Endothelial cell of umbilical vein (primary cell): ENCODE data around the gene SNRNP35. TPM values are rescaled to one million over a fixed set of nuclear protein-coding genes. Genes with fewer than 3 reads are reported as not detected.

ENCODE experiments used
- BruUV-seq: library from RNA; stranded (reverse); fragments of 400-500 nt; replicated peaks from 2 replicates; lab custom pipeline; 2021; lab: Mats Ljungman, UMichigan
- CTCF ChIA-PET: fragments of 300-600, 350-600 bp; sonication (Branson Sonifier 250); formaldehyde crosslinking; loops from one replicate; lab custom pipeline; 2021; ENCODE audit warnings: antibody characterized with exemption, inconsistent platforms; lab: Charles Lee
- POLR2A ChIA-PET: fragments of 300-600, 350-600 bp; sonication (Branson Sonifier 250); formaldehyde crosslinking; loops from one replicate; lab custom pipeline; 2021; ENCODE audit warnings: antibody characterized with exemption, inconsistent platforms; lab: Charles Lee
- DNase-seq: peaks from one replicate; pipeline ENCODE4 v3.0.0-alpha.2; 2011; ENCODE audit warnings: low read depth, low spot score
- FAIRE-seq: peaks from 2 replicates; lab custom pipeline; 2011; peaks lifted over from hg19 to GRCh38; lab: Jason Lieb, UNC
- H2AFZ ChIP-seq: 2 replicates; pipeline ENCODE4 v1.6.0; 2012; ENCODE audit warnings: low read depth, low read length, control low read depth, inconsistent platforms
- H3K27ac ChIP-seq: 2 replicates; pipeline ENCODE4 v1.5.1; 2011; ENCODE audit warnings: low read depth, mild to moderate bottlenecking, control low read depth, low read length, moderate library complexity; ENCODE audit not compliant: insufficient read depth
- H3K27me3 ChIP-seq, 2 experiments: 2 replicates each; pipeline versions ENCODE4 v1.6.0 to v1.6.1; 2011; ENCODE audit warnings: low read length in 2 of 2, mixed read lengths in 1 of 2; ENCODE audit not compliant: control insufficient read depth in 2 of 2, insufficient read depth in 2 of 2
- H3K36me3 ChIP-seq, 2 experiments: 2 replicates in 1 of 2; 3 replicates in 1 of 2; pipeline ENCODE4 v1.5.1; 2011; ENCODE audit warnings: low read length in 2 of 2, mild to moderate bottlenecking in 1 of 2, moderate library complexity in 1 of 2; ENCODE audit not compliant: control insufficient read depth in 2 of 2, insufficient read depth in 2 of 2; ENCODE audit errors: extremely low read depth in 1 of 2
- H3K4me1 ChIP-seq: 3 replicates; pipeline ENCODE4 v1.5.1; 2011; ENCODE audit warnings: mild to moderate bottlenecking, low read length; ENCODE audit not compliant: control insufficient read depth, insufficient read depth; ENCODE audit errors: extremely low read depth
- H3K4me2 ChIP-seq: 2 replicates; pipeline ENCODE4 v1.6.1; 2011; ENCODE audit warnings: low read length, control low read depth, mixed read lengths; ENCODE audit not compliant: insufficient read depth
- H3K4me3 ChIP-seq, 3 experiments: fragments of 200-600 bp in 1 of 3; sonication (generic), shearing (Covaris generic) in 1 of 3; replicated peaks in 1 of 3; 2 replicates each; pipeline ENCODE4 v1.5.1; 2011 to 2016; ENCODE audit warnings: control low read depth in 3 of 3, low read length in 3 of 3, mild to moderate bottlenecking in 2 of 3, inconsistent platforms in 1 of 3, low read depth in 1 of 3, moderate library complexity in 1 of 3; ENCODE audit not compliant: insufficient read depth in 1 of 3
- H3K79me2 ChIP-seq: 2 replicates; pipeline ENCODE4 v1.6.0; 2012; ENCODE audit warnings: low read length, inconsistent platforms; ENCODE audit not compliant: control insufficient read depth, insufficient read depth
- H3K9ac ChIP-seq: replicated peaks from 2 replicates; pipeline ENCODE3; 2011; ENCODE audit warnings: low read length, control low read depth; ENCODE audit not compliant: insufficient read depth; ENCODE audit errors: extremely low read depth
- H3K9me1 ChIP-seq: replicated peaks from 3 replicates; pipeline ENCODE4 v1.6.0; 2011; ENCODE audit warnings: mild to moderate bottlenecking, low read length; ENCODE audit not compliant: control insufficient read depth, insufficient read depth; ENCODE audit errors: extremely low read depth
- H3K9me3 ChIP-seq: replicated peaks from 2 replicates; pipeline ENCODE4 v1.5.1; 2012; ENCODE audit warnings: low read length, inconsistent platforms; ENCODE audit not compliant: control insufficient read depth, insufficient read depth
- H4K20me1 ChIP-seq: replicated peaks from 2 replicates; pipeline ENCODE3; 2011; ENCODE audit warnings: mild to moderate bottlenecking, low read length; ENCODE audit not compliant: control insufficient read depth, insufficient read depth; ENCODE audit errors: extremely low read depth
- EZH2 ChIP-seq: IDR thresholded peaks from 2 replicates; pipeline ENCODE4 v1.6.1; 2012; ENCODE audit warnings: borderline replicate concordance, low read depth, mild to moderate bottlenecking, moderate library complexity, low read length, inconsistent platforms; ENCODE audit not compliant: severe bottlenecking
- FOS ChIP-seq: IDR thresholded peaks from 2 replicates; pipeline ENCODE4 v1.6.1; 2011; ENCODE audit warnings: mild to moderate bottlenecking, low read length, moderate library complexity, borderline replicate concordance; ENCODE audit not compliant: insufficient read depth
- GATA2 ChIP-seq: IDR thresholded peaks from 2 replicates; pipeline ENCODE4 v1.7.0; 2011; ENCODE audit warnings: low read depth, mild to moderate bottlenecking, moderate library complexity, mixed read lengths, low read length; ENCODE audit not compliant: insufficient read length, insufficient read depth
- JUN ChIP-seq: IDR thresholded peaks from 2 replicates; pipeline ENCODE4 v1.6.1; 2011; ENCODE audit warnings: borderline replicate concordance, low read depth; ENCODE audit not compliant: insufficient read length, insufficient read depth
- MYC ChIP-seq: IDR thresholded peaks from one replicate; pipeline ENCODE4 v1.6.1; 2011; ENCODE audit warnings: mild to moderate bottlenecking, low read depth, low read length
- POLR2A ChIP-seq: IDR thresholded peaks from 2 replicates; pipeline ENCODE4 v1.6.1; 2012; ENCODE audit warnings: low read depth, mild to moderate bottlenecking, control low read depth, low read length
- POLR2AphosphoS5 ChIP-seq: IDR thresholded peaks from 2 replicates; pipeline ENCODE4 v1.6.1; 2012; ENCODE audit warnings: low read depth, mild to moderate bottlenecking, control low read depth, low read length, moderate library complexity; ENCODE audit not compliant: insufficient read depth
- dilution Hi-C: fragments of 300-500 bp; cut with MboI; formaldehyde crosslinking; loops from one replicate; pipeline ENCODE4 v1.15.0; 2019; ENCODE audit warnings: low sequenced_read_pairs; ENCODE audit not compliant: extremely low pct_ligation_motif_present
- intact Hi-C: fragments of 100-400 bp; cut with micrococcal nuclease; formaldehyde crosslinking; loops from one replicate; pipeline ENCODE4 v1.10.0; 2022
- polyA plus RNA-seq, 4 experiments: library from polyadenylated mRNA; depleted of rRNA in 3 of 4; stranded (reverse) in 3 of 4; unstranded in 1 of 4; fragments of >200 nt; gene quantifications; 2 replicates each; pipeline versions ENCODE4 v1.2.1 to v1.2.3, GENCODE V29; 2011 to 2012; ENCODE audit warnings: missing spikeins in 1 of 4
- total RNA-seq: library from RNA; stranded (reverse); gene quantifications from 2 replicates; pipeline ENCODE4 v1.2.3, GENCODE V29; 2021
- TF ChIP-seq, protein P1 (sequence below): IDR thresholded peaks from 2 replicates; pipeline ENCODE4 v1.6.1; 2011; ENCODE audit not compliant: insufficient read depth, insufficient read length
- TF ChIP-seq, protein P2 (sequence below), 2 donors: IDR thresholded peaks; 1 replicate in 1 of 2; 2 replicates in 1 of 2; pipeline ENCODE4 v1.5.1; 2011; ENCODE audit warnings: low read length in 2 of 2, mild to moderate bottlenecking in 2 of 2, moderate library complexity in 2 of 2, control low read depth in 1 of 2, inconsistent platforms in 1 of 2, low read depth in 1 of 2; ENCODE audit not compliant: insufficient read depth in 1 of 2; ENCODE audit errors: extremely low read depth in 1 of 2

SNRNP35 gene
- total and polyA plus RNA-seq, 2 donors (not counting 3 experiments of a cell fraction or from before 2014, with no cell fraction given): 15.9 to 30.6 TPM

GRCh38 chr12:123498126-123498825 is 40.3 kb downstream of the SNRNP35 start:
- Histone ChIP-seq H3K36me3 (peaks cover 4 to 27% of the 10 kb centered on the region in 2 experiments), H3K9ac (no peak overlapping the region), H3K4me1 (no peaks in the 10 kb centered on the region), H3K4me3 (no peak overlapping the region), H3K4me2 (no peak overlapping the region), H3K27me3 (no peaks in the 10 kb centered on the region), H2AFZ (no peak overlapping the region), H3K79me2 (no peaks in the 10 kb centered on the region), H3K9me3 (no peaks in the 10 kb centered on the region), H4K20me1 (no peaks in the 10 kb centered on the region), H3K9me1 (no peaks in the 10 kb centered on the region), H3K27ac (no peak overlapping the region)
- intact Hi-C loops: no loop called here
- dilution Hi-C loops: no loop called here
- ChIA-PET CTCF (interaction anchor here (0.7 kb wide), 1 partner anchor 84 kb away, joined by 3 read pairs; no protein-coding TSS in a partner anchor), POLR2A (no interaction called here)
- BruUV-seq: no TSS peak
- FAIRE-seq: no peak
- TF ChIP-seq JUN (no peak), POLR2AphosphoS5 (no peak), EZH2 (no peak), GATA2 (no peak), POLR2A (no peak), MYC (no peak), FOS (no peak)
- TF ChIP-seq, protein P1, sequence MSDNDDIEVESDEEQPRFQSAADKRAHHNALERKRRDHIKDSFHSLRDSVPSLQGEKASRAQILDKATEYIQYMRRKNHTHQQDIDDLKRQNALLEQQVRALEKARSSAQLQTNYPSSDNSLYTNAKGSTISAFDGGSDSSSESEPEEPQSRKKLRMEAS: no peak
- TF ChIP-seq, protein P2, sequence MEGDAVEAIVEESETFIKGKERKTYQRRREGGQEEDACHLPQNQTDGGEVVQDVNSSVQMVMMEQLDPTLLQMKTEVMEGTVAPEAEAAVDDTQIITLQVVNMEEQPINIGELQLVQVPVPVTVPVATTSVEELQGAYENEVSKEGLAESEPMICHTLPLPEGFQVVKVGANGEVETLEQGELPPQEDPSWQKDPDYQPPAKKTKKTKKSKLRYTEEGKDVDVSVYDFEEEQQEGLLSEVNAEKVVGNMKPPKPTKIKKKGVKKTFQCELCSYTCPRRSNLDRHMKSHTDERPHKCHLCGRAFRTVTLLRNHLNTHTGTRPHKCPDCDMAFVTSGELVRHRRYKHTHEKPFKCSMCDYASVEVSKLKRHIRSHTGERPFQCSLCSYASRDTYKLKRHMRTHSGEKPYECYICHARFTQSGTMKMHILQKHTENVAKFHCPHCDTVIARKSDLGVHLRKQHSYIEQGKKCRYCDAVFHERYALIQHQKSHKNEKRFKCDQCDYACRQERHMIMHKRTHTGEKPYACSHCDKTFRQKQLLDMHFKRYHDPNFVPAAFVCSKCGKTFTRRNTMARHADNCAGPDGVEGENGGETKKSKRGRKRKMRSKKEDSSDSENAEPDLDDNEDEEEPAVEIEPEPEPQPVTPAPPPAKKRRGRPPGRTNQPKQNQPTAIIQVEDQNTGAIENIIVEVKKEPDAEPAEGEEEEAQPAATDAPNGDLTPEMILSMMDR (IDR thresholded peaks at IDR 0.05; ENCODE audit: extremely low read depth in 1 of 2, insufficient read depth in 1 of 2, low read depth in 1 of 2, low read length in 2 of 2): no peak
- DNase-seq: no peak
